Skin epidermis (tissue), 12 donors: Measurements from ENCODE around the gene RTP5.
"Not testable (repeated sequence)": the region's sequence is repeated elsewhere in the genome, so short reads cannot be mapped to it uniquely, and the experiment has no call there.

Experiments used
- H3K27ac ChIP-seq, 21 experiments: fragments of 200-600 bp; sonication (generic) in 11 of 21; one replicate each; pipeline ENCODE4 v1.5.0; 2020; ENCODE audit warnings: mild to moderate bottlenecking in 3 of 21, inconsistent platforms in 2 of 21, moderate library complexity in 2 of 21
- H3K4me3 ChIP-seq, 7 experiments: fragments of 200-600 bp; sonication (generic) in 2 of 7; one replicate each; pipeline ENCODE4 v1.5.0; 2020; ENCODE audit warnings: inconsistent platforms in 2 of 7, mild to moderate bottlenecking in 2 of 7, moderate library complexity in 1 of 7

The RTP5 gene

DNA sequence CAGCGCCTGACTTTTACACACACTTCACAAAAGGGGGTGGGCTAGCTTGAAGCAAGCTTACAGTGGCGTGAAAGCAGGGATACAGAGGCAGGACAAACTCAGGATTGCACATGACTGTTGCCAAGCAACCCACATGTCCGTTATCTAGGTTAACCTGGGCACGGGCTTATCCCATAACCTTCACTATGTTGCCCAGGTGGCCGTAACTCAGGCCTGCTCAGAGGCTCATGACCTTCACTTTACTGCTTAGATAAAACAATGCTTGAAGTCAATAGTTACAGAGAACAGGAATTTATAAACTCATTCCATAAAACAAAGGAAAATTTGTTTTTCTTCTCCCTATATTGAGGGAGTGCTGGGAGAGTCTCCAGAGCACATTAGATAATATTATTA is 36.8 kb downstream of the RTP5 start:
- H3K27ac ChIP-seq, result not testable (repeated sequence)

GRCh38 chr2:241906826-241907570 is 37.5 kb downstream of the RTP5 start:
- Histone ChIP-seq H3K4me3 (no peak overlapping the region), H3K27ac (no peak overlapping the region)

More for the DNA sequence above, 36.8 kb downstream of the RTP5 start:
- H3K4me3 ChIP-seq, result not testable (repeated sequence)

GRCh38 chr2:241907831-241908230 is 38.3 kb downstream of the RTP5 start:
- not testable (repeated sequence) for H3K4me3 ChIP-seq, H3K27ac ChIP-seq

GRCh38 chr2:241908686-241909420 is 39.3 kb downstream of the RTP5 start:
- H3K27ac ChIP-seq, result no peak overlapping the region
- no peak overlapping the region for H3K4me3 ChIP-seq

DNA sequence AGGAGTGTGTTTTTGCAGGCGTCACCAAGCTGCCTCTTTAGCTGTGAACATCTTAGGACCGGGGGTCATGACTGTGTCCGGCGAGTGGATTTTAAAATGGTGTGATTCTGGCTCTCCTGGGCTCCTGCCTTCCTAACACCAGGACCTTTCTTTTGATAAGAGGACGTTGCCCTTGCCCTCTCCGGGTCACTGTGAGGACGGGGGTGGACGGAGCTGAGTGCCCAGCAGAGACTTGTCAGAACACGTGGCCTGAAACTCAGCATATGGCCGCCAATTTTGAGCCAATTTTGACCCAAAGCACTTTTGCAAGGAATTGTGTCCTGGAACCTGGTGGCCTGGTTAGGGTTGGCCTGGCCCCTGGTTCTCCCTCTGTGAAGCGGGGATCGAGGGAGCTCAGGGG is 40.2 kb downstream of the RTP5 start:
- Histone ChIP-seq H3K4me3 (no peak overlapping the region), H3K27ac (no peak overlapping the region)

GRCh38 chr2:241910604-241911520 is 41.3 kb downstream of the RTP5 start:
- Histone ChIP-seq H3K27ac (no peak overlapping the region), H3K4me3 (no peak overlapping the region)

GRCh38 chr2:241911551-241911950 is 42.0 kb downstream of the RTP5 start:
- Histone ChIP-seq H3K27ac (no peak overlapping the region), H3K4me3 (no peak overlapping the region)

DNA sequence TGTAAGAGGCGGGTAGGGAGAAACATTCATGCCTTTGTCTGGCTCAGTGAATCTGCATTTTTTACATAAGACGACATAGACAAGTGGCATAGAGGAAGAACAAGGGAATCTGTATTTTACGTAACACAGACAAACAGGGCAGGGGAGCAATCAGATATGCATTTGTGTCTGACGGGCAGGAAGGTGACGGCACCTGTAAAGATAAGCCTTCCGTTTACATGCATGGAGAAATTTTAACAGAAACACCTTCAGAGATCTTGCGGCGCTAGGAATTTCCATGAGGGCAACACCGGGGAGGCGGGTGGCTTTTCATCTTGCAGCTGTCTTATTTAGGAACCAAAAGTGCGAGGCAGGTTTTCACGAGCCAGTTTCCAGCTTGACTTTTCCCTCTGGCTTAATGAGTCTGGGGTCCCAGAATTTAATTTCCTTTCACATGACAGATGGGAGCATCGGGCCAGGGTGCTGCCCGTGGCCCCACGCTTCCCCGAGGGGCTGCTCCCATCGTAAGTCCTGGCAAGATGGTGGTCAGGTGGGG is 42.6 kb downstream of the RTP5 start:
- H3K27ac ChIP-seq, result no peak overlapping the region
- H3K4me3 ChIP-seq, result no peak overlapping the region

- Histone ChIP-seq H3K27ac (no peak overlapping the region), H3K4me3 (no peak overlapping the region)
Observed at GRCh38 chr2:241913703-241914102, 44.2 kb downstream of the RTP5 start.

GRCh38 chr2:241914542-241914941 is 45.0 kb downstream of the RTP5 start:
- H3K27ac ChIP-seq, result no peak overlapping the region
- H3K4me3 ChIP-seq, result no peak overlapping the region

- H3K27ac ChIP-seq, H3K4me3 ChIP-seq: not testable (repeated sequence)
Observed at GRCh38 chr2:241921631-241922030, 52.1 kb downstream of the RTP5 start.

DNA sequence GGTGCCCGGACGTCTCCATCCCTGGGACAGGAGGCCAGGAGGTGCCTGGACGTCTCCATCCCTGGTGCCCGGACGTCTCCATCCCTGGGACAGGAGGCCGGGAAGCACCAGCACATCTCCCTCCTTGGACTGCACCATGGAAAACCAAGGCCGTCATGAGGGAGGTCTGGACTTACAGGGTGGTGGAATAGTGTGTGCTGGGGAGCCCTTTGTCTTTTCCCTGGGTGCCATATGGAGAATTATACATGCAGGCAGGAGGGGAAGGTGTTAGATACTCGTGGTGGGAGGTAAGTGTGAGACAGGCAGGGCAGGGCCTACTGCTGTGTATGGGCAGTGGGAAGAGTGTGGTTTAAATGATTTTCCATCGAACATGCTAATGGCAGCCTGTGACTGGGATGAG is 52.9 kb downstream of the RTP5 start:
- no peak overlapping the region for H3K4me3 ChIP-seq
- no peak overlapping the region for H3K27ac ChIP-seq

GRCh38 chr2:241922816-241923601 is 53.5 kb downstream of the RTP5 start:
- not testable (repeated sequence) for H3K27ac ChIP-seq

More at GRCh38 chr2:241922816-241923601, 53.5 kb downstream of the RTP5 start:
- H3K4me3 ChIP-seq, result not testable (repeated sequence)
